ENCODE data around the gene SLC45A2. TPM values are rescaled to one million over a fixed set of nuclear protein-coding genes. Genes with fewer than 3 reads are reported as not detected.
"Not testable (repeated sequence)": the region's sequence is repeated elsewhere in the genome, so short reads cannot be mapped to it uniquely, and the experiment has no call there.

The SLC45A2 gene
- polyA plus RNA-seq, 3 donors = not detected

- no peak overlapping the region for H3K4me3 ChIP-seq (replicated peaks in 1 of 3; ENCODE audit: low read depth in 2 of 3, low read length in 3 of 3)
Measured at GRCh38 chr5:33921002-33921401, 63.5 kb downstream of the SLC45A2 start.

DNA sequence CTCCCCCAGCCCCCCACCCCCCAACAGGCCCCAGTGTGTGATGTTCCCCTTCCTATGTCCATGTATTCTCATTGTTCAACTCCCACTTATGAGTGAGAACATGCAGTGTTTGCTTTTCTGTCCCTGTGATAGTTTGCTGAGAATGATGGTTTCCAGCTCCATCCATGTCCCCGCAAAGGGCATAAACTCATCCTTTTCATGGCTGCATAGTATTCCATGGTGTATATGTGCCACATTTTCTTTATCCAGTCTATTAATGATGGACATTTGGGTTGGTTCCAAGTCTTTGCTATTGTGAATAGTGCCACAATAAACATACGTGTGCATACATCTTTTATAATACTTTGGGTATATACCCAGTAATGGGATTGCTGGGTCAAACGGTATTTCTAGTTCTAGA is 69.6 kb downstream of the SLC45A2 start:
- H3K9me3 Mint-ChIP-seq = peaks cover 5 to 27% (median 10%) of the 10 kb centered on the region in 7 donors
- WGBS (ENCODE audit: insufficient coverage) = 80% methylated on average over 1 of the region's 3 CpGs

More at GRCh38 chr5:33921002-33921401, 63.5 kb downstream of the SLC45A2 start:
- Mint-ChIP-seq H3K36me3 (no peaks in the 10 kb centered on the region), H3K27ac (no peak overlapping the region), H3K4me1 (no peaks in the 10 kb centered on the region), H3K27me3 (ENCODE audit: low read depth in 3 of 3) (peaks cover 0 to 3% (median 2%) of the 10 kb centered on the region in 3 donors), H3K9me3 (peaks cover 9 to 25% (median 17%) of the 10 kb centered on the region in 7 donors), H3K4me3 (no peak overlapping the region)
- no peak for DNase-seq
- H3K36me3 ChIP-seq (replicated peaks in 1 of 2; ENCODE audit: control insufficient read depth in 1 of 2, insufficient read depth in 2 of 2, low read length in 2 of 2) = no peaks in the 10 kb centered on the region
- no peak overlapping the region for H2AFZ ChIP-seq (ENCODE audit: insufficient read depth, low read depth, low read length, poor library complexity, severe bottlenecking)
- peaks cover 8 to 12% of the 10 kb centered on the region in 2 donors for H3K9me3 ChIP-seq (replicated peaks in 1 of 2; ENCODE audit: control insufficient read depth in 1 of 2, insufficient read depth in 1 of 2, low read length in 2 of 2)
- H3K4me2 ChIP-seq (replicated peaks; ENCODE audit: extremely low read depth, low read length, poor library complexity, severe bottlenecking) = no peak overlapping the region
- TF ChIP-seq, protein P1, sequence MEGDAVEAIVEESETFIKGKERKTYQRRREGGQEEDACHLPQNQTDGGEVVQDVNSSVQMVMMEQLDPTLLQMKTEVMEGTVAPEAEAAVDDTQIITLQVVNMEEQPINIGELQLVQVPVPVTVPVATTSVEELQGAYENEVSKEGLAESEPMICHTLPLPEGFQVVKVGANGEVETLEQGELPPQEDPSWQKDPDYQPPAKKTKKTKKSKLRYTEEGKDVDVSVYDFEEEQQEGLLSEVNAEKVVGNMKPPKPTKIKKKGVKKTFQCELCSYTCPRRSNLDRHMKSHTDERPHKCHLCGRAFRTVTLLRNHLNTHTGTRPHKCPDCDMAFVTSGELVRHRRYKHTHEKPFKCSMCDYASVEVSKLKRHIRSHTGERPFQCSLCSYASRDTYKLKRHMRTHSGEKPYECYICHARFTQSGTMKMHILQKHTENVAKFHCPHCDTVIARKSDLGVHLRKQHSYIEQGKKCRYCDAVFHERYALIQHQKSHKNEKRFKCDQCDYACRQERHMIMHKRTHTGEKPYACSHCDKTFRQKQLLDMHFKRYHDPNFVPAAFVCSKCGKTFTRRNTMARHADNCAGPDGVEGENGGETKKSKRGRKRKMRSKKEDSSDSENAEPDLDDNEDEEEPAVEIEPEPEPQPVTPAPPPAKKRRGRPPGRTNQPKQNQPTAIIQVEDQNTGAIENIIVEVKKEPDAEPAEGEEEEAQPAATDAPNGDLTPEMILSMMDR (IDR thresholded peaks at IDR 0.05) = no peak
- H3K27ac ChIP-seq (ENCODE audit: low read depth in 1 of 2, low read length in 2 of 2) = no peak overlapping the region
- no peaks in the 10 kb centered on the region for H4K20me1 ChIP-seq (ENCODE audit: insufficient read depth, low read length)
- no peaks in the 10 kb centered on the region for H3K27me3 ChIP-seq (ENCODE audit: control insufficient read depth in 2 of 2, insufficient read depth in 2 of 2, low read length in 2 of 2)
- WGBS (ENCODE audit: insufficient coverage) = no CpG with 5 or more reads among the region's 1 CpG
- H3K9ac ChIP-seq (ENCODE audit: insufficient read depth, low read length, poor library complexity, severe bottlenecking) = no peak overlapping the region
- intact Hi-C loops (cut with micrococcal nuclease) = no loop called here
- no peaks in the 10 kb centered on the region for H3K79me2 ChIP-seq (ENCODE audit: insufficient read depth, low read length)
- H3K4me1 ChIP-seq (ENCODE audit: control insufficient read depth in 1 of 2, insufficient read depth in 2 of 2, low read length in 2 of 2) = no peaks in the 10 kb centered on the region

GRCh38 chr5:33906248-33906647 is 78.2 kb downstream of the SLC45A2 start:
- H3K27ac ChIP-seq (ENCODE audit: low read depth in 1 of 2, low read length in 2 of 2); H3K4me1 ChIP-seq (ENCODE audit: control insufficient read depth in 1 of 2, insufficient read depth in 2 of 2, low read length in 2 of 2); H3K27me3 ChIP-seq (ENCODE audit: control insufficient read depth in 2 of 2, insufficient read depth in 2 of 2, low read length in 2 of 2); H3K9ac ChIP-seq (ENCODE audit: insufficient read depth, low read length, poor library complexity, severe bottlenecking); H3K27ac Mint-ChIP-seq; H3K4me3 ChIP-seq (replicated peaks in 1 of 3; ENCODE audit: low read depth in 2 of 3, low read length in 3 of 3); H3K36me3 Mint-ChIP-seq; H2AFZ ChIP-seq (ENCODE audit: insufficient read depth, low read depth, low read length, poor library complexity, severe bottlenecking); H4K20me1 ChIP-seq (ENCODE audit: insufficient read depth, low read length); H3K4me1 Mint-ChIP-seq; intact Hi-C loops (cut with micrococcal nuclease); H3K79me2 ChIP-seq (ENCODE audit: insufficient read depth, low read length); H3K4me2 ChIP-seq (replicated peaks; ENCODE audit: extremely low read depth, low read length, poor library complexity, severe bottlenecking); H3K4me3 Mint-ChIP-seq; H3K36me3 ChIP-seq (replicated peaks in 1 of 2; ENCODE audit: control insufficient read depth in 1 of 2, insufficient read depth in 2 of 2, low read length in 2 of 2); DNase-seq; H3K27me3 Mint-ChIP-seq (ENCODE audit: low read depth in 3 of 3): not testable (repeated sequence)
- peaks cover 31 to 34% of the 10 kb centered on the region in 2 donors for H3K9me3 ChIP-seq (replicated peaks in 1 of 2; ENCODE audit: control insufficient read depth in 1 of 2, insufficient read depth in 1 of 2, low read length in 2 of 2)
- peaks cover 14 to 41% (median 37%) of the 10 kb centered on the region in 7 donors for H3K9me3 Mint-ChIP-seq
- WGBS (ENCODE audit: insufficient coverage) = 89% methylated on average over 4 of the region's 7 CpGs

More for the DNA sequence above, 69.6 kb downstream of the SLC45A2 start:
- DNase-seq; H3K4me1 ChIP-seq (ENCODE audit: control insufficient read depth in 1 of 2, insufficient read depth in 2 of 2, low read length in 2 of 2); H2AFZ ChIP-seq (ENCODE audit: insufficient read depth, low read depth, low read length, poor library complexity, severe bottlenecking); H4K20me1 ChIP-seq (ENCODE audit: insufficient read depth, low read length); H3K9ac ChIP-seq (ENCODE audit: insufficient read depth, low read length, poor library complexity, severe bottlenecking); H3K4me3 ChIP-seq (replicated peaks in 1 of 3; ENCODE audit: low read depth in 2 of 3, low read length in 3 of 3); H3K4me3 Mint-ChIP-seq; H3K4me1 Mint-ChIP-seq; H3K36me3 ChIP-seq (replicated peaks in 1 of 2; ENCODE audit: control insufficient read depth in 1 of 2, insufficient read depth in 2 of 2, low read length in 2 of 2); H3K27me3 Mint-ChIP-seq (ENCODE audit: low read depth in 3 of 3); H3K27me3 ChIP-seq (ENCODE audit: control insufficient read depth in 2 of 2, insufficient read depth in 2 of 2, low read length in 2 of 2); H3K27ac ChIP-seq (ENCODE audit: low read depth in 1 of 2, low read length in 2 of 2); H3K79me2 ChIP-seq (ENCODE audit: insufficient read depth, low read length); H3K4me2 ChIP-seq (replicated peaks; ENCODE audit: extremely low read depth, low read length, poor library complexity, severe bottlenecking); intact Hi-C loops (cut with micrococcal nuclease); H3K27ac Mint-ChIP-seq; H3K9me3 ChIP-seq (replicated peaks in 1 of 2; ENCODE audit: control insufficient read depth in 1 of 2, insufficient read depth in 1 of 2, low read length in 2 of 2); H3K36me3 Mint-ChIP-seq: not testable (repeated sequence)

Data from CD14-positive monocyte (primary cell).